Globus pallidus (tissue), 1 donor: ENCODE results near the gene SRRM4.
A peak's percentile ranks its signal among the peaks of the same experiment; 100 is the strongest.

ENCODE experiments used
- DNase-seq: peaks from one replicate; pipeline ENCODE4 v3.0.0-alpha.2; 2015; ENCODE audit warnings: low spot score

SRRM4 gene

DNA sequence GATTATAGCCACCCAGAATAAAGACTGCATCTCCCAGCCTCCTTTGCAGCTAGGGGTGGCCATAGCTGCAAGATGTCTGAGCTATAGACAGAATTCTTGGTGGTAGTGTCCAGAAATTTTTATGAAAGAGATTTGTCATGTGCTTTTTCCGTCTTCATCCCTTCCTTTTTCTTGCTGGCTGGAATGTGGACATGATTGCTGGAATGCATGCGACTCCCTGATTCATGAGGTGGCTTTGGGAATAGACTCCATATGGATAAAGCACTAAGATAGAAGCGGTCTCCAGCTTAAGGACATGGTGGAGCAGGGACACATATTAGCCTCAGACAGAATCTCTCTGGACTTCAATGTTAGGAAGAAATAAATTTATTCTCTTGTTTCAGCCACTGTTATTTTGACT, 187.4 kb downstream of the SRRM4 start:
- no peak for DNase-seq

DNA sequence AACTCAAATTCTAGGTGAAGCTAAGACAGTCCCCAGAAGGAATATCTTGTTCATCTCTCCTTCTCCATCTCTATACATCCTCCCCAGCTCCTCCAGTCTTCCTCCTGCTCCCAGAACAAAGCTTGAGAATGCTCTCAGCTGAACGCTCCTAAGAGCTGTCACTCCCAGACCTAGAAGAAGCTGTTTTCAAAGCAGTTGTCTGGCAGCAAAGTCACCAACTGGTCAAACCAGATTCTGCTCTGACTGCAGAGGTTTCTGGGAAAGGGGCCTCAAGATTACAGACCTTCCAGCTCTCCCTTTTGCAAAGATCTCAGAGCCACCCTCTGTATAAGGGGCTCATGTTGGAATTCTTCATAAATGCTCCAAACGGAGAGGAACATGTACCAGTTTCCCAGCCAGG, 187.8 kb downstream of the SRRM4 start:
- no peak for DNase-seq

DNA sequence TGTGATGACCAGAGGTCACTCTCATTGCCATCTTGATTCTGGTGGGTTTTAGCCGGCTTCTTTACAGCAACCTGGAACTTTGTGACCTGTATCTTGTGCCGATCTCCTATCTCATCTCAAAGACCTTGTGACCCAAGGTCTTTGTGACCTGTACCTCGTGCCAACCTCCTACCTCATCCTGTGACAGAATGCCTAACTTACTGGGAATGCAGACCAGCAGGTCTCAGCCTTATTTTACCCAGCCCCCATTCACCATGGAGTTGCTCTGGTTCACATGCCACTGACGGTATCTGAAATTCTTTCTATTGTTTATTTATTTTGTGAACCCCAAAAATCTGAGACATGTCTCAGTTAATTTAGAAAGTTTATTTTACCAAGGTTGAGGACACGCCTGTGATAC, 189.9 kb downstream of the SRRM4 start:
- DNase-seq = no peak

DNA sequence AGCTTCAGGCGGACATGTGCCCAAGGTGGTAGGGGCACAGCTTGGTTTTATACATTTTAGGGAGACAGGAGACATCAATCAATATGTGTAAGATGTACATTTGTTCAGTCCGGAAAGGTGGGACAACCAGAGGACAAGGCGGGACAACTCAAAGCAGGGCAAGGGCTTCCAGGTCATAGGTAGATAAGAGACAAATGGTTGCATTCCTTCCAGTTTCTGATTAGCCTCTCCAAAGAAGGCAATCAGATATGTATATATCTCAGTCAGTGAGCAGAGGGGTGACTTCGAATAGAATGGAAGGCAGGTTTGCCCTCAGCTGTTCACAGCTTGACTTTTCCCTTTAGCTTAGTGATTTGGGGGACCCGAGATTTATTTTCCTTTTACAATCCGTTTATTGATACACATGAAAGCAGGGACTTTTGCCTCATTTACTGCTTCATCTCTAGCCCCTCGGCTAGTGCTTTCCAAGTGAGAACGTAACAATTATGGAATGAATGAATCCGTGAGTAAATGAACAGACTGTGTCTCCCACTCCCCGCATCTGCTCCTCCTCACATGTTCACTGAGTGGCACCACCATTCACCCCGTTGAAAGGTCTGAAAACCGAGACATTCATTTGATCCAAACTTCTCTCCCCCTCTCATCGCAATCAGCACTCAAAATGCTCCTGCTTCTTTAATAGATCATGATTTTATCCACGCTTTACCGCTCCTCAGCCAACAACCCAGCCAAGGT, 190.5 kb downstream of the SRRM4 start:
- DNase-seq = no peak

DNA sequence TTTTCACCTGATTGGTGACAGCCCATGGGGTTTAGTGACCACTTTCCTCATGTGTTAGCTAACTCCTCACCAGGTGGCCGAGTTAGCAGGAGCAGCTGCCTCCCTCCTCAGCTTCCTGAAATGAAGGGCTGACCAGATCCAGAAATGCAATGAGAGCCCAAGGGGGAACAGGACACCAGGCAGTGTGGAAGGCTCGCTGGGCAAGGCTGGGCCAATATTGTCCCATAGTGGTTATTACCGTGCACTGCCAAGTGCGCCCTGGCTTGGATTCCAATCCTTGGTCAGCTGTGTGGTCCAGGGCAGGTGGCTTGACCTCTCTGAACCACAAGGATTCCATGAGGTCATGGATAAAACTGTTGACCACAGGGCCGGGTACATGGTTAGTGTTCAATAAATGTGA, 193.7 kb downstream of the SRRM4 start:
- no peak for DNase-seq

DNA sequence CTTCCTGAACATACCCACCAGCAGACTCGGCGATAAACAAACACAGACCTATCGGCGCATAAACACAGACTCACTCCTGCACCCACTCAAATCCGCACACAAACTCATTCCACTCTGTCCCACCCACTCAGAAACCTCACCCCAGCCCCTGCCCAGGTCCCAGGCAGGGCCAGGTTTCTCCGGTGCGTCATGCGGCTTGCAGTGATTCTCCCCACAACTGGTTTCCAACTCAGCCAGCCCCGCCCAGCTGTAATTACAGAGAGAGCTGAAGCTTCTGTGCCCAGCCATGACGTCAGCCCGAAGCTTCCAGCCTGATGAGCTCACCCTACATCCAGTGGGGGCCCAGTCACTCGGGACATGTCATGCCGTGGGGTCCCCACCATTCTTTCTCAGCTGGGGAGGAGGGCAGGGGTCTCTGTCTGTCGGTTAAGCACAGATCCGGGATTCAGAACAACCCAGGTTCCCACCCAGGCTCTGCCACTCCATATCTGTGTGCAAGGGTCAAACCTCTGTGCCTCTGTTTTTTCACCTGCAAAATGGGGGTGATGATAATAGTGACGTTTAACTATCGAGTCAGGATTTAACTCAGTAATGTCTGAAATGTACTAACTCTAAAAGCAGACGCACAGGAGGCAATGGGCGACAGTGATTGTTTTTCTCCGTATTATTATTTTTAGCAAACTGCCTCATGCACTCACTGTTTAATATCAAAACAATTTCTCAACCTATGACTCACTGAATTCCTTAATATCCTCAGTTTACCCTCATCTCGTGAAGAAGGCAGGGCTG, 195.1 kb downstream of the SRRM4 start:
- DNase-seq = peak; percentile 49

DNA sequence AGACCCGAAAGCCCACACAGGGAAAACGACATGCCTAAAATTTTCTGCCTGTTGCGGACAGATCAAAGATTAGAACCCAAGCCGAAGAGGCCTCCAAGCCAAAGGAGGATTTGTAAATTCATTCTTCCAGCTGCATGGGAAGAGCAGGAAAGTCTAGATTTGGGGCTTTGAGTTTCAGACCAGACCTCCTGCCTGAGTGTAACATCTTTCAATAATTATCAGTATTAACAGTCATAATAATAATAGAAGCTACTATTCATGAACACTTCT, 195.7 kb downstream of the SRRM4 start:
- DNase-seq = no peak

DNA sequence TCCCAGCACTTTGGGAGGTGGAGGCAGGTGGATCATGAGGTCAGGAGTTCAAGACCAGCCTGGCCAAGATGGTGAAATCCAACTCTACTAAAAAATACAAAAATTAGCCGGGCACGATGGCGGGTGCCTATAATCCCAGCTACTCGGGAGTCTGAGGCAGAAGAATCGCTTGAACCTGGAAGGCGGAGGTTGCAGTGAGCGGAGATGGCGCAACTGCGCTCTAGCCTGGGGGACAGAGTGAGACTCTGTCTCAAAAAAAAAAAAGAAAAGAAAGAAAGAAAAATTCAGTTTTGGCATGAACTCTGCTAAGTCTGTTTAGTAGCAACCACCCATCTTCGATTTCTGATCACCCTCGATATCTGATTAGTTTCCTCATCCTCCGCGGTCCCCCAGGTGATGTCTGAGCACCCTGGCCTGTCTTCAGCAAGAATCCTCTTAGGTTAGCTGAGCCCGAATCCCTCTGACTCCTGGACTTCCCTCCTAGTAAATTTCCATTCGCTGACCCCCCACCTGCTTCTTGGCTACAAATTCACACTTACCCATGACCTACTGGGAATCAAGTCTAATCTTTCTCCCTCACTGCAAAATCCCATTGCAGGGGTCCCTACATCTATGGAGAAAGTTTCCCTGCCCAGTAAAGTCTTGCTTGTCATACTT, 196.5 kb downstream of the SRRM4 start:
- no peak for DNase-seq

DNA sequence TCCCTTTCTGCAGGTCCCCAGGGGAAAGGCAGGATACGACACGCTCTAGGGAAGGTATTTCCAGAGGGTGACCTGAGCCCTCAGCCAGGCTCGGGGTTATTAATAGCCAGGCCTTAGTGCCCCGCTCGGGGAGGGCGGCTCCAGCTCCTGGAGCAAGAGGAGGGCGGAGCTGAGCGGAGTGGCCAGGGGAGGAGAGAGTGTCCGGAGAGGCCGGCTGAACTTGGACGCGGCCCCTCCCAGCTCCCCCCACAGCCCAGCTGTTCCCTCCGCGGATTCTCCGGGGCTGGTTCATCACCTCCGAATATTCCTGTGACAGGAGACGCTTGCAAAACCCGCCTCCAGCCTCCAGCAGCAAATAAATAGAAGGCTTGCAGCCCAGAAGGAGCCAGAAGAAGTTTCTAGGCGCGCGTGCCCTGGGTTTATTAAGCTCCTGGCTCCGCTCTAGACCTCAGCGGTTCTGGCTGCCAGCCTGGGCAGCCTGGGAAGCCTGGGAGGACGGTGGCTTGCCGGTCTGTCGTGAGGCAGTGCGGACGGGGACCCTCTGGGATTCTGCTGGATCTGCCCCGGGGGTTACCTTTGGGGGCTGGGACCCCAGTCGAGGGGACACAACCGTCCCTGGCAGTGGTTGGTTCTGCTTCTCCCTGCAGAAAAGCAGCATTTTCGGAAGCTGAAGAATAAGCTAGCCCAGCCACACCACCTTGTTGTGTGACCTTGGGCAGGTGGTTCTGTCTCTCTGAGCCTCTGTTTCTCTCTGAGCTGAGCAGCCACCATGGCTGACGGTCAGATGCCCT, 197.4 kb downstream of the SRRM4 start, which contains the start of gene HSPB8:
Gene HSPB8 (plus strand): TSS at position 388 of the 791 bp plus-strand sequence. CDS start 382 bp downstream, at position 770.
- DNase-seq = peak; percentile 72

DNA sequence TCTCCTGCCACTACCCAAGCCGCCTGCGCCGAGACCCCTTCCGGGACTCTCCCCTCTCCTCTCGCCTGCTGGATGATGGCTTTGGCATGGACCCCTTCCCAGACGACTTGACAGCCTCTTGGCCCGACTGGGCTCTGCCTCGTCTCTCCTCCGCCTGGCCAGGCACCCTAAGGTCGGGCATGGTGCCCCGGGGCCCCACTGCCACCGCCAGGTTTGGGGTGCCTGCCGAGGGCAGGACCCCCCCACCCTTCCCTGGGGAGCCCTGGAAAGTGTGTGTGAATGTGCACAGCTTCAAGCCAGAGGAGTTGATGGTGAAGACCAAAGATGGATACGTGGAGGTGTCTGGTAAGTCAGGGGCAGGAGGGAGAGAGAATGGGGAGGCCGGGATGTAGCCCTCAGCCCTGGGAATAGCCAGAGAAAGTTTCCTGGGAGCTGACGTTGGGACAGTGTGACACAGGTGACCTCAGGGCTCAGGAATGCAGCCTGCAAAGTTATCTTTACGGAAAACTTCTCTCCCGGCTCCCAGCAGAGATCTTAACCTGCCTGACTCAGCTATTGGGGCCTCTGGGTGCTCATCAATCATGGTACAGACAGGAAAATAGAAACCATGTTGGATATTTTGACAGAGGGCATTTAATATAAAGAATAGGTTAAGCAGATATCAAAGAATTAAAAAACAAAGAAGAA, 198.1 kb downstream of the SRRM4 start:
- no peak for DNase-seq

DNA sequence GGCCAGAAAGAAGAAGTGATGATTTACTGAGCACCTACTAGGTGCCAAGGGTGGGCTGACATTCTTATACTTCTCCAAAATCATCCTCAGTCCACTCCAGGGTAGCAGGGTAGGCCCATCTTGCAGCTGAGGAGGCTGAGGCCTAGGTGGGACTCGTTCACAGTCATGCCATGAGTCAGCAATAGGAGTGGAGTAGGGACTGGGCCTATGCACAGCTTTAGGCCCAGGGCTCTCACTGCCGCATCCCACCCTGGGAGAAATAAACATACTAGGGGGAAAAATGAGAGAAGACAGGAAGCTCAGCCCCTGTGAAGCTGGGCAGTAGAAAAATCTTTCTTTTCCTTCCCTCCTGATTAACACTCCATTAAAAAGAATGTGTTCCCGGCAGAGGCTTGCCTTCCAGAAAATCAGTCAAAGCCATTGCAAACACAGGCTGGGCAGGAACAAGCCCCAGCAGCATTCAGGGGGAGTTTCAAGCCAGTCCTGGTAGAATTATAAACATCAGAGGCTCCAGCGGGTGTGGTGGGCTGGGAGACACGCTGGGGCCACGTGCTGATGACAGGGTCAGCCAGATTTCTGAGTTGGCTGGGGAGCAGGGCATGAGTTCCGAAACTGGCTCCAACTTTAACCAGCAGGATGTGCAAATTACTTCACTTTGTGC, 199.2 kb downstream of the SRRM4 start:
- no peak for DNase-seq

DNA sequence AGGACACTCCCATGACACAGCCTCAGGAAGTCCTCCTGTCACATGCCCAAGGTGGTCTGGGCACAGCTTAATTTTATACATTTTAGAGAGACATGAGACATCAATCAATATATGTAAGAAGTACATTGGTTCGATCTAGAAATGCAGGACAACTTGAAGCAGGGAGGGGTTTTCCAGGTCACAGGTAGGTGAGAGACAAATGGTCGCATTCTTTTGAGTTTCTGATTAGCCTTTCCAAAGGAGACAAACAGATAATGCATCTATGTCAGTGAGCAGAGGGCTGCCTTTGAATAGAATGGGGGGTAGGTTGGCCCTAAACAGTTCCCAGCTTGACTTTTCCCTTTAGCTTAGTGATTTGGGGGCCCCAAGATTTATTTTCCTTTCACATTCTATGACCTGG, 199.9 kb downstream of the SRRM4 start:
- no peak for DNase-seq

DNA sequence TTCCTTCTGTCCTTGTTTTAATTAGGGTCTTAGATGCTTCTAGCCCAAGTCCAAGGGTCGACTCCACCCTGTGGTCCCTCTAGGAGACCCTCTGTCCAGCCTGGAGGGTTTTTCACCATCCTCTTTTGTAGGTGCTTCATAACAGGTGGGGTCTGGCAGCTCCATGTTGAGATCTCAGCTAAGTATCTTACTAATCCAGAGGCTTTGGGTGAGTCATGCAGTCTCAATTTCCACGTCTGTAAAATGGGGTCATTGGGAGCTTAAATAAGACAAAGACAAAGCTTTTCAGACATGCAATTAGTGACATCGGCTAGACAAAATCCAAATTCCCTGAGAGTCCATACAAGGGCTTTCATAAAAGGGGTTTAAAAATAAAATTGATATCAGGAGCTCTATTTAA, 200.6 kb downstream of the SRRM4 start:
- DNase-seq = no peak

DNA sequence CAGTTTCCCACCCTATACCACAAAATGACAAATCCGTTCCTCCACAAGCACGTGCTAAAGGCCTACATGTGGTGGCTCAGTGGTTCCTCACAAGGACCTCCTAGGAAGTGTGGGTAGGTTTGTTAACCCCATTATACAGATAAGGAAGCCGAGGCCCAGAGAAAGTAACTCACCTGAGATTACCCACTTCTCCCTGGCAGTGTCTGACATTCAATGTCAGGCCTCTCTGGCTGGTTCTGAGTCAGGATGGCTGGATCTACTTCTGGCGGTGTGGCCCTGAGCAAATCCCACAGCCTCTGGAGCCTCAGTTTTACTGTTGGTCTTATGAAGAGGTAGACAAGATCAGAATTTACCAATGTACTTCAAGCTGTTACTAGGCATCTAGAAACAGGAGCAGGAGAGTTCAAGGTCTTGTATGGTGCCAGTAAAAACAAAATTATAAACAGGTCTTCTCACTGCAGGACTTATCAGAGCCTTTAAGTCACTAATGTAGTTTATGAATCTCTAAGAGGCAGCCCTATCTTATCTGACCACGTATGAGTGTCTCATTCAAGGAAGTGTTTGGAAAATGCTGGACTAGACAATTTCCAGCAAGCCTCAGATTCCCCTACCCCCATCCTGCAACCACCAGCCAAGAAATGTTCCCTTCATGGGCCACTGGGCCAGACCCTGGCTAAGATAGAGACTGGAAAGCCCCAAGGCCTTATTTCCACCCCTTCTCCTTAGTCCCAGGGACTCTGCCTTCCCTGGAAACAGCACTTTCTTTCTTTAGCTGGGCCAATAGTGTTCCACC, 201.6 kb downstream of the SRRM4 start:
- no peak for DNase-seq

DNA sequence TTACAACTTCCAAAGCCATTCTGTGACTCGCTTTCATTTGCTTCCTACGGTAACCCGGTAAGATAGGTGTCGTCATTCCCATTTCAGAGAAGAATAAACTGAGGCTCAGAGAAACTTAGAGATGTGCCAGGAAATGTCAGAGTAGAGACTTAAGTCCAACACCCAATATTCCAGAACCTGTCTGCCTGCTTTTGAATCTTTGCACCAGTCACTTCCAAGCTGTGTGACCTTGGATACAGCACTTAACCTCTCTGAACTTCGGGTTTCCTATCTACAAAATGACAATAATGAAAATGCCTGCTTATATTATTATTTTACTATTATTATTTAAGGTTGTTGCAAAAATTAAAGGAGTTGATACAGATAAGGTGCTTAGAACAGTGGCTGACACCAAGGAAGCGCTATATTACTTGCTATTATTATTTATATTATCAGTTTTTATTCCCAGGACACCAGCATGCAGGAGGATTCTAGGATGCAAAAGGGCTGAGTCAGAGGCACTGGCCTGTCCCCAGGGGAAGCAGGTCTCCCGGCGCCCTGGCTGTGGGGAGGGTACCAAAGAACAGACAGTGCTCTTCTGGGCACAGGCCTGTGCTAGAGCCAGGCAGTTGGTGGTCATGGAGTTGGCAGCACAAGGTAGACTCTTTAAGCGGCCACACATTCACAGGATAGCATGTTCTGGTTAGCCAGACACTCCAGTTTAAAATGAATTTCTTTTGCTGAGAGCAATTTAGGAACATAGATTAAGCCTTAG, 202.8 kb downstream of the SRRM4 start:
- no peak for DNase-seq

DNA sequence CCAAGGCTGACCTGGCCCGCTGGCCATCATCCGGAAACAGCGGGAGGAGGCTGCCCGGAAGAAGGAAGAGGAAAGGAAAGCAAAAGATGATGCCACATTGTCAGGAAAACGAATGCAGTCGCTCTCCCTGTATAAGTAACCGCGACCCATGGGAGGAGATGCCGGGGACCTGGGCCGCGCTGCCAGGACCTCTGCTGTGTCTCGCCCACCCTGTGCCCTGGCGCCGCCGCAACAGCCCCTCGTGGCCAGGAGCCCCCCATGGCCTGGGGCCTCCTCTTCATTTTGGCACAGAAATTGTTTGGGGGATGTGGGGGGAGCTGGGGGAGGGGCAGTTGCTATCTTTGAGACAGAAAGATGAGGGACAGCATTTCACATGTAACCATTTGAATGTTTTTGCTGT, 213.9 kb downstream of the SRRM4 start:
- no peak for DNase-seq

DNA sequence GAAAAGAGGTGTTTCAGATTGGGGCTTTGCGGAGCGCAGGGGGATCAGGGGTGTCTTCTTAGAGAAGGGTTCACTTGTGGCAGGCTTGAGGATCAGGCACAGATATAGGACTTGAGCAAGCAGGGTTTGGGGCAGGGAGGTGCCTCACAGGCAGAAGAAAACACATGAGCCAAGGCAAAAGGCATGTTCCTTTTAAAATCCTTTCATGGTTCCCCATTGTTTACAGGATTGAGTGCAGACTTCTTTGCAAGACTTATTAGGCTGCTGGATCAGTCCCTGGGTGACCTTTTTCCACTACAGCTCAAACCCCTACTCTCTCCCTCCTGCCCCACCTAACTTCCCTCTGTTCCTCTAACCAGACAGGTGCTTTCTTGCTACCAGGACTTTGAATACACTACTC, 217.1 kb downstream of the SRRM4 start:
- DNase-seq = no peak

DNA sequence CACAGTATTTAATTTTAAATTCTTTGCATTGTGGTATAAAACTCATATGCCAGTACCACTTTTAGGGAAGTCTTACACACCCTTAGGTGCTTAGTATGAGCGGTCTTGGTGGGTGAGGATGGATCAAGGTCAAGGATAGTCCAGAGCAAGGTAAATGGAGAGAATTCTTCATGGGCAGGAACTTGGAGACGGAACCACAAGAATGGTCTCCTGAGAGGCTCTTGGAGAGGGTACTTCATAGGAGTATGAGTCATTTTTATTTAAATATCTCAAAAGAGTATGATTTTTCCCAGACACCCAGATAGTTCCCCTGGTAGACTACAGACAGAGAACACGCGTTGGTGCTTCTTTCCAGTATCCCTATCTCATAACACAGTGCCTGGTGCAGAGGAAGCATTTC, 219.3 kb downstream of the SRRM4 start:
- DNase-seq = no peak

DNA sequence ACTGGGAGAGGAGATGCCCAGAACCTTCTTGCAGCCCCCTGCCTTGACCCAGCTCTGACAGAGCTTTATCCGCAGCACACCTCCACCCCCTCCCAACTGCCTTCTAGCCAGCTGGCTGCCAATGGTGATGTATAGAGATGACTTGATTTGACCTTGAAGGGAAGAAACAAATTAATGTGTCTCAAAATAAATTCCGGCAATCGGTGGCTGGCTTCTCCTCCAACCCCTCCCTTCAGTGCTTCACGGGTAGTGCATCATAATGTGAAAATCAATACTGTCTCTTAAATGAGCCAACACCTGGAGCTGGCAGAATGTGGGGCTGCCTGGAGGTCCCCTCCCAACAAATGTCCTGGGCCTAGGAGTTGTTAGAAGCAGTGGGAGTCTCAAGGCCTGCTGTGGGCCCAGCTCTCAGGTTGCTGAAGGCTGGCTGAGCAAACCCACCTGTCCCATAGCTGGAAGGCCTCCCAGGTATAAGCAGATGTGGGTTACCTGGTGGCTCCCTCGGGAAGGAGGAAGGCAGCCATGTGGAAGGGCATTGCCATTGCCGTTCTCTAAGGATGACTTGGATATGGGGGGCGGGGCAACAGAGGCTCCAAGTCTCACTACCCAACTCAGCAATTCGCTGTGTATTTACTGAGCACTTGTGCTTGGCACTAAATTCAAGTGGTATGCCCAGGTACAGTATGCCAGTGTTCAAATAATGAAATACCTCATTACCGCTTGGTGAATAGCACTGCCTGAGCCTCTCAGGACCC, 220.6 kb downstream of the SRRM4 start:
- DNase-seq = no peak
